Activated CD8-positive, alpha-beta memory T cell treated with anti-CD3 and anti-CD28 coated beads, Interleukin-2, amount 10 ng/mL, durations not matched to agents 7 days and 5 days (primary cell): Measurements from ENCODE around the gene RTN4RL1. TPM values are rescaled to one million over a fixed set of nuclear protein-coding genes. Genes with fewer than 3 reads are reported as not detected.

Source experiments
- ATAC-seq: fragments of 150-1000 bp; cut with Tn5 transposase; one replicate; pipeline ENCODE4 v1.10.0; 2021; ENCODE audit warnings: moderate library complexity
- CTCF ChIA-PET: fragments of 350-600 bp; sonication (Branson Sonifier 250); formaldehyde crosslinking; loops from one replicate; lab custom pipeline; 2021; ENCODE audit warnings: antibody characterized with exemption; lab: Charles Lee
- DNase-seq: peaks from one replicate; pipeline ENCODE4 v3.0.0-alpha.2; 2020
- H3K27ac Mint-ChIP-seq: one replicate; pipeline ENCODE4 v1.8.0; 2021; ENCODE audit warnings: mild to moderate bottlenecking, mixed read lengths
- H3K27me3 Mint-ChIP-seq: one replicate; pipeline ENCODE4 v1.8.0; 2021; ENCODE audit warnings: mixed read lengths
- H3K36me3 Mint-ChIP-seq: one replicate; pipeline ENCODE4 v1.8.0; 2021; ENCODE audit warnings: mild to moderate bottlenecking, mixed read lengths
- H3K4me1 Mint-ChIP-seq: one replicate; pipeline ENCODE4 v1.8.0; 2021; ENCODE audit warnings: mixed read lengths
- H3K4me3 Mint-ChIP-seq: one replicate; pipeline ENCODE4 v1.8.0; 2021; ENCODE audit warnings: mild to moderate bottlenecking, moderate library complexity, mixed read lengths
- H3K9me3 Mint-ChIP-seq: one replicate; pipeline ENCODE4 v1.8.0; 2022; ENCODE audit warnings: low read depth, mixed read lengths
- total RNA-seq, 2 experiments: library from RNA; stranded (reverse); gene quantifications; one replicate each; pipeline ENCODE4 v1.2.3, GENCODE V29; 2021

Gene RTN4RL1
- total RNA-seq, 2 experiments from 2014 or later, result 0.09 to 0.45 TPM

DNA sequence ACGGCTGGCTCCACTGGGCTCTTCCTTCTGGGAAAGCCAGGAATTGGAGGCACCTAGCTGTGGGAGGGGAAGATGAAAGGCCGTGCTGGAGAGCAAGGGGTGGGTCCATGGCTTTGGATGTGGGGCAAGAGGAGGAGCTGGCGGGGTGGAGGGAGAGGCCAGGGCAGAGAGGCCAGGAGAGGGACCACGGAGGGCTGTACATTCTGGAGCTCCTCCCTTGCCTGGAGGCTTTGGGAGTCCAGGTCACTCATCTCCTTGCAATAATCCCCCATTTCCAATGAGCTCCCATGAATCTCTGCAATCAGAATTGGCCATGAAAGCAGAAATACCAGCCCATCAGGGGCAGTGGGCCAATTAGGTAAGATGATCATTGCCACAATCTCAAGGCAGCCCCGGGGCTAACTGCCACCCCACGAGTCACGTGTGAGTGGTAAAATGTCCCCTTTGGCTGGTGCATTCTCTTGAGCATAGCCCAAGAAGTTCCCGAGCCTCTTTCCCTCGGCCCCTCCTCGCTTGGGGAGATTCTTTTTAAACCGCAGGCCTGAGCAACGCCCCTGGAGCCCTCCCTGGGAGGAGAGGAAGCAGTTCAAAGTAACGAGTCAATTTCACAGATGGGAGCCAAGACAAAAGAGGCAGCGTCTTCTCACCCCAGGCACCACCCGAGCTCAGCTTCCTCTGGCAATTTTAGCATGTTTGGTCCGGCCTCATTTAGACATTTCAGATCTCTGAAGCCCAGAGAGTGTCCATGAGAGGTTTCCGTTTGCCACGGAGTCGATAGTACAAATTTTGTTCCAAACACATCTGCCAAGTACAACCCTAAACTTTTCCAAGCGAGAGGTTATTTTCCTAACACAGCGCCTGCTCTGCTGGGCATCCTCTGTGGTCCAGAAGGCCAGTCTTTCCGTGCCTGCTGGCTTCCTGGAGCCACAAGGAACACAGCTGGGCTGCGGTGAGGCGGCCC, 13.4 kb downstream of the RTN4RL1 start:
- DNase-seq (no peak), ATAC-seq (no peak)
- Mint-ChIP-seq H3K4me1 (no peaks in the 10 kb centered on the region), H3K4me3 (no peak overlapping the region), H3K36me3 (no peaks in the 10 kb centered on the region), H3K27me3 (peaks cover 2% of the 10 kb centered on the region), H3K9me3 (no peaks in the 10 kb centered on the region), H3K27ac (no peak overlapping the region)
- CTCF ChIA-PET, result no interaction called here

DNA sequence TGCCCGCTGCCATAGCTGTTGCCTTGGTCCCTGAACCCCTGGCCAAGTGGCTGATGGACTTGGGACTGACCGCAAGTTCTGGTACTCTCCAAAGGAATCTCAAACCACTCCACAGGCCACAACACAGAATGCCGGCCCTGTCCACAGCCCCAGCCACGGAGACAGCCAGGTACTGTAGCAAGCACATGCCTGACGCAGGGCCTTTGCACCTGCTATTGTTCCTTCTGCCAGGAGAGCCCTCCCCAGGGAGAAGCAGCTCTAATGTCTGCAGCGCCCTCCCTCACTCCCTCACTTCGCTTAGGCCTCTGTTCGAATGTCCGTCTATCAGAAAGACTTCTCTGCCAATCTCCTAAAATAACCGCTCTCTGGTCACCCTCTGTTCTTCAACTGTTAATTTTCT, 15.4 kb downstream of the RTN4RL1 start:
- H3K27ac Mint-ChIP-seq, result no peak overlapping the region
- CTCF ChIA-PET, result interaction anchor here (0.7 kb wide), 1 partner anchor 32 kb away, joined by 3 read pairs; the partner anchor contains the start of gene OVCA2
- no peaks in the 10 kb centered on the region for H3K36me3 Mint-ChIP-seq
- no peaks in the 10 kb centered on the region for H3K9me3 Mint-ChIP-seq
- no peaks in the 10 kb centered on the region for H3K4me1 Mint-ChIP-seq
- no peak overlapping the region for H3K4me3 Mint-ChIP-seq
- ATAC-seq (no peak), DNase-seq (no peak)
- H3K27me3 Mint-ChIP-seq, result peaks cover 2% of the 10 kb centered on the region

DNA sequence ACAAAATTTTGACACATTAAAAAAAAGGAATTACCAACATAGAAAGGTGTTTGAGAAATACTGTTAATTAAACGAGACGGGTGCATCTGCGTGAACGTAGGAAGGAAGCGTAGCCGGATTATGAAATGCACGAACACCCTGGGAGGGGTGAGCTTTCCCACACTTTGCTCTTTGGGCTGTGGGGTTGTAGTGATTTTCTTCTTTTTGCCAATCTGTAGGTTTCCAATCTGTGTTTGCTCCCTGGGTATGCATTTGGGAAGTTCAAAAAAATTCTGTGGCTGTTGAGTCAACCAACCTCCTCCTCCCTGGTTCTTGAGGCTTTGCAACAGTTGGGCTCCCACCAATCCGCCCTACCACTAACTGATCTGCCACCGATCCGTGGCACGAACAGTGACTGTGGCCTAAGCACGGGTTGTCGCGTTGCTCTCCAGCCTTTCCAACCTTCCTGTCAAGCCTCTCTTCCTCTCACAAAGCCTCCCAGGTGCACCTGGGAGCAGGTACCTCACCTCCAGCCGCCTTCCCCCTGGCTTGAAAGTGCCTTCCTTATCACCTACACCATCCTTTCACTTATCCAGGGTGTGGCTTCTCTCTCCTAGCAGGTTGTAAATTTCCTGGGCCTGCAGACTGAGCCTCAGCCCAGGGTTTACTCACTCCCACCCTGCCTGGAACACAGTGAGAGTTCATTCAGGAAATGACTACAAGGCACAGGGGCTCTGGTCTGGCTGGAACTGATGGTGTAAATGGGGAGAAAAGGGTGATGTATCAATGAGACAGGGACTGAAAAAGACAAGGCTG, 16.6 kb downstream of the RTN4RL1 start:
- Mint-ChIP-seq H3K4me1 (no peaks in the 10 kb centered on the region), H3K36me3 (no peaks in the 10 kb centered on the region), H3K9me3 (no peaks in the 10 kb centered on the region), H3K27me3 (peaks cover 2% of the 10 kb centered on the region), H3K4me3 (no peak overlapping the region), H3K27ac (no peak overlapping the region)
- no peak for ATAC-seq
- CTCF ChIA-PET, result no interaction called here
- no peak for DNase-seq

DNA sequence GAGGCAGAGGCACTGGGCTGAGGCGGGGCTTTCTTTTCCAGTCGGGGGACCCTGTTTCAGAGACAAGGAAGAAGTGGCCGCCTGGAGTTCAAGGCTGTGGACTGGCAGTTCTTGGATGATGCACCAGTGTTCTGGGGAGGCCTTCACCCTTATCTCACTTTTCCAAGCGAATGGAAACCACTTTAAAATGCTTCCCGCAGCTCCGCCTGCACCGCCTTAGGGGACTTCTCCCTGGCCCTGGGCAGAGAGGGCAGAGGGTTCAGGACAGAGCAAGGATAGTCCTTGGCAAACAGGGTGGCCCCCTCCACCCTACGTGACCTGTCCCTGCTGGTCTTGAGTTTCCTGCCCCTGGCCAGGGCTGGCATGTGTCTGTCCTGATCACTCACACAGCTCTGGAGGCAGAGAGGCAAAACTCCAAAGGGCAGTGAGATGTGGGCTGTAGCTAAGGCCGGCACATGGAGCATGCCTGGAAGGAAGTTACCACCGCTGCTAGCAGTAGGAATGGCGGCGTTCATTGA, 20.6 kb downstream of the RTN4RL1 start:
- H3K27ac Mint-ChIP-seq, result no peak overlapping the region
- CTCF ChIA-PET, result no interaction called here
- peaks cover 2% of the 10 kb centered on the region for H3K27me3 Mint-ChIP-seq
- H3K36me3 Mint-ChIP-seq, result no peaks in the 10 kb centered on the region
- ATAC-seq (no peak), DNase-seq (no peak)
- no peaks in the 10 kb centered on the region for H3K4me1 Mint-ChIP-seq
- no peak overlapping the region for H3K4me3 Mint-ChIP-seq
- no peaks in the 10 kb centered on the region for H3K9me3 Mint-ChIP-seq

DNA sequence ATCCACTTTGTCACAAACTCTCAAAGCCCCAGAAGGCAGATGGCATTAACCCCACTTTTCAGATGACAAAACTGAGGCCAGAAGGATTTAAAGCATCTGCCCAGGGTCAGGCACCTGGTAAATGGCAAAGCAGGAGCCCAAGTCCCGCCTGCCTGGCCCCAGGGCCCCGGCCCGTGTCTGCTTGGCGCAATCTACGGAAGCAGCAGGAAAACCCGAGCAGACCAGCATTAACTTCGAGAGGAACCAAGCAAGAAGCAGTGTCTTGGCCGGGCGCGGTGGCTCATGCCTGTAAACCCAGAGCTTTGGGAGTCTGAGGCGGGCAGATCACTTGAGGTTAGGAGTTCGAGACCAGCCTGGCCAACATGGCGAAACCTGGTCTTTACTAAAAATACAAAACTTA, 21.6 kb downstream of the RTN4RL1 start:
- H3K4me3 Mint-ChIP-seq, result no peak overlapping the region
- no peaks in the 10 kb centered on the region for H3K9me3 Mint-ChIP-seq
- ATAC-seq (no peak), DNase-seq (no peak)
- H3K27me3 Mint-ChIP-seq, result peaks cover 10% of the 10 kb centered on the region
- H3K27ac Mint-ChIP-seq, result no peak overlapping the region
- CTCF ChIA-PET, result no interaction called here
- H3K36me3 Mint-ChIP-seq, result no peaks in the 10 kb centered on the region
- H3K4me1 Mint-ChIP-seq, result no peaks in the 10 kb centered on the region

DNA sequence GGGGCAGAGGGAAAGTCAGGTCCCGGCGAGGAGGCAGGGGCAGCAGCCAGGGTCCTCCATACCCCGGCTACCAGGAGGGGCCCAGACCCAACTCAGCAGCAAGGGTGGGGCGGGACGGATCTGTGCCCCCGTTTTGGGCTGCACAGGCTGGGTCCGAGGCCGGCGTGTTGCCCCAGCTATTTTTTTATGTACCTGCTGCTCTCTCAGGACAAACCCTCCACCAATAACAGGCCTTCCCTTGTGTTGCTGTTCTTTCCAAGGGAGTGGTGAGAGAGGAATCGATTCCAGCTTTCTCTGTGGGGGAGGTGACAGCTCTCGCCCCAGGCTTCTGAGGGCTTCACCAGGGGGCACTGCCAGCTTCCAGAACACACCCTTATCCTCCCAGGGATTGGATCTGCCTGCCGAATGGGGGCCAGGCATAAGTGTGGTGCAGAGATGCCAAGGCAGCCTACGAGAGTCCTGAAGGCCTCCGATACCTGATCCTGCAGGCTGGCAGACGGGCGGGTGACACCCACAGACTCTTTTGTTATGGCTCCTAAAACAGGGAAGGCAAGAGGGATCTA, 22.3 kb downstream of the RTN4RL1 start:
- H3K4me1 Mint-ChIP-seq, result no peaks in the 10 kb centered on the region
- H3K4me3 Mint-ChIP-seq, result no peak overlapping the region
- ATAC-seq (no peak), DNase-seq (no peak)
- no peak overlapping the region for H3K27ac Mint-ChIP-seq
- H3K27me3 Mint-ChIP-seq, result peaks cover 10% of the 10 kb centered on the region
- CTCF ChIA-PET, result no interaction called here
- no peaks in the 10 kb centered on the region for H3K36me3 Mint-ChIP-seq
- no peaks in the 10 kb centered on the region for H3K9me3 Mint-ChIP-seq

DNA sequence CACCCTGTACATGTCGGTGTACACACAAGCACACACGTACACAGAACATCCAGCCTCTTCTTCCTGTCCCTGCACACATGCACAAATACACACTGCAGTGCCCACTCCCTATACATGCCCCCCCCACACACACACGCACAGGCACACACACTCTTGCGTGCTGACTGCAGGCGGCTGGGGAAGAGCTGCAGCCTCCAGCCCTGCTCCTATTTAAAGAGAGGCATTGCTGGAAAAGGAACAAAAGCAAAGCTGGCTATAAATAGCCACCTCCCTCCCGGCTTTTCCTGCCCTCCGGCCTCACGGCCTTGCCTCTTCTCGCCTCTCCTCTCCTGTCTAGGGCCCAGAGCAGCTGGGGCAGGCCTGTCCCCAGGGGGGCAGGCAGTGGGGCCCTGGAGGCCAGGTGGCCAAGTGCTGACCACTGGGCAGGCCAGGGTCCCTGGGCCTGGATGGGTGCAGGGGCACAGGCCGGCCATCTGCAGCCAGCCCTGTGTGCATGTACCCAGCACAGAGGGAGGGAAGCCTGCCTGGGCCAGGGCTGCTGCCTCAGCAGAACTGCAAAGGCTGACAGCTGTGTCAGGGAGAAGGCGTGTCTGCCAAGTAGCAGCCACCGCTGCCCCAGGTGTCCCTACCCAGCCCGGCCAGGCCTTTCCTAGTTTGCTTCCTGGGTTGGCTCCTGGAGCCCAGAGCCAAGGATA, 25.4 kb downstream of the RTN4RL1 start:
- ATAC-seq, result no peak
- no peak for DNase-seq
- Mint-ChIP-seq H3K4me1 (no peaks in the 10 kb centered on the region), H3K4me3 (no peak overlapping the region), H3K9me3 (no peaks in the 10 kb centered on the region), H3K27ac (no peak overlapping the region), H3K27me3 (peaks cover 27% of the 10 kb centered on the region), H3K36me3 (no peaks in the 10 kb centered on the region)
- CTCF ChIA-PET, result no interaction called here

DNA sequence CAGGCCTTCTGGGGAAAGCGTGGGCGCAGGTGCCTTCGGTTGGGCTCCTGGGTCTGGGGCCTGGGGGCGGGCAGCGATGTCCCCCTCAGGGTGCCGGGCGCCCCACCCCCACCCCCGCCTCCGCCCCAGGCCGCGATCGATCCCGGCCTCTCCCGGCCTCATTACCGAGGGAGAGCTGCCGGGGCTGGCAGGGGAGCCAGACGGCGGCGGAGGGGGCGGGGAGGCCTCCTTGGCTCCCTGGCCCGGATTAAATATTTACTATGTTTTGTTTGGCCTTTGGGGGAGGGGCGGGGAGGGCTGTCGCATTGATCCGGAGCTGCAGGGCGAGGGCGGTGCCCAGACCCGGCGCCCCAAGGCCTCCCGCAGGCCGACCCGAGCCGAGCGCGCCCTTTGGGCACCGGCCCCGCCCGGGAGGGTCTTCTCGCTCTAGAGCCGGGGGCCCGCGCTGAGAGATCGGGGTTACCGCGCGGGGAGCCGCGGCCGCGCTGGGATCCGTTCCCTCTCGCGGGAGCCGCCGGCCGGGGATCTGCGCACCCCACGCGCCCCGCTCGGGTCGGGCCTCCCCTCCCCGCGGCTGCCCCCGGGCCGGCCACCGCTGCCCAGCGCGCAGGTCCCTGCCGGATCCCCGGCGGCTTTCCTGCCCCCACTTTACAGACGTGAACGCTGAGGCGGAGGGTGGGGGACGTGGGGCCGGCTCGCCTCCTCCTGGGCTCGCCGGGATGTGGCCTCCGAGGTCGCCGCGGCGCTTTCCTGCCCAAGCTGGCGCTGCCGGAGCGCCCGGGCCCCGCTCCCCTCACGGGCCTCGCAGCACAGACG, 27.0 kb downstream of the RTN4RL1 start:
- Mint-ChIP-seq H3K4me3 (no peak overlapping the region), H3K27ac (no peak overlapping the region), H3K9me3 (no peaks in the 10 kb centered on the region), H3K27me3 (peaks cover 27% of the 10 kb centered on the region), H3K36me3 (no peaks in the 10 kb centered on the region), H3K4me1 (no peaks in the 10 kb centered on the region)
- peak; percentile 47 for ATAC-seq
- CTCF ChIA-PET, result interaction anchor here (1.0 kb wide), 1 partner anchor 87 kb away, joined by 3 read pairs; no protein-coding TSS in a partner anchor
- no peak for DNase-seq

DNA sequence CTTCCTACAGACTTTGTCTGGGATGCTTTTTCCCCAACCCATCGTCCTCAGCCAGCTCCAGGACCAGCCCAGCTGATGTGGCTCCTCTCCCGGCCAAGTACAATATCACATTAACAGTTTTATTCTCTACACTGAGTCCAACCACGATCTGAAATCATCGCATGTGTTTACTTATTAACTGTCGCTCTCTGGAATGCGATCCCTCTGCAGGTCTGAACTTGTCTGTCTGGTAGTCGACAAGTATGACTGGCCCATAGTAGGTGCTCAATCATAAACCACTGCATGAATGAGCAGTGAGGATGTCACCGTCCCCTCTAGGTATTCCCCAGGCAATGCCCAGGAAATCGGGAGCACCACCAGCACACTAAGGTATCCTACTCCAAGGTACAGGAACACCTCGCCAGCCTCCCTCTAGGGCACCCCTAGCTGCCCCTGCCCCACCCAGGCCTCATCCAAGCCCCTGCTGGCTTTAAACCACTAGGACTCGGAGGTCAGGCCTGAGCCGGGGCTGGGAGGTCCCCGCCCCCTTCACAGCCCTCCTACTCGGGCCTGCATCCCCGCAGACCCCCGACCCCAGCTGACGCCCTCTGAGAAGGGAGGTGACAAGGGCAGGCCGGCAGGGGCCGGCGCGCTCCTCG, 27.7 kb downstream of the RTN4RL1 start:
- Mint-ChIP-seq H3K36me3 (no peaks in the 10 kb centered on the region), H3K4me1 (no peaks in the 10 kb centered on the region), H3K27me3 (peaks cover 27% of the 10 kb centered on the region), H3K4me3 (no peak overlapping the region), H3K27ac (no peak overlapping the region), H3K9me3 (no peaks in the 10 kb centered on the region)
- ATAC-seq (no peak), DNase-seq (no peak)
- CTCF ChIA-PET, result interaction anchor here (1.0 kb wide), 1 partner anchor 86 kb away, joined by 3 read pairs; no protein-coding TSS in a partner anchor

DNA sequence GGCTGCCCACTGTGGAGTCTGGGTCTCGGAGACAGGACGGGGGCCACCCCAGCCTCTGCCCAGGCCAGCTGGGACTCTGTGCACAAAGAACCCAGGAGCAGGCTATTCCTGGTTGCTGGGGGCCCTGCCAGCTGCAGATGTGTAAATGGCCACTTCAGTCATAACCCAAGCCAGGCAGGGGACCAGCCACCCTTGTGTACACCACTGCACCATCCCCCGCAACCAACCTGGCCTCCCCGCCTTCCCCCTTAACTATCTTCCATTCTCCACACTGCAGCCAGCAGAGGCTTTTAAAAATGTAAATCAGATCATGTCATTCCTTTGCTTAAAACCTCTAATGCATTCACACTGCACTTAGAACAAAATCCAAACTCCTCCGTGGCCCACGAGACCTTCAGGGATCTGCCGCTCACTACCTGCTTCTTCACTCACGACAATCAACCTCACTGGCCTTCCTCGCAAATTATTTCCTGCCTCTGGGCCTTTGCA, 28.3 kb downstream of the RTN4RL1 start:
- H3K4me1 Mint-ChIP-seq, result no peaks in the 10 kb centered on the region
- H3K27me3 Mint-ChIP-seq, result peaks cover 27% of the 10 kb centered on the region
- no peak overlapping the region for H3K27ac Mint-ChIP-seq
- H3K9me3 Mint-ChIP-seq, result no peaks in the 10 kb centered on the region
- H3K36me3 Mint-ChIP-seq, result no peaks in the 10 kb centered on the region
- DNase-seq (no peak), ATAC-seq (no peak)
- CTCF ChIA-PET, result no interaction called here
- no peak overlapping the region for H3K4me3 Mint-ChIP-seq

DNA sequence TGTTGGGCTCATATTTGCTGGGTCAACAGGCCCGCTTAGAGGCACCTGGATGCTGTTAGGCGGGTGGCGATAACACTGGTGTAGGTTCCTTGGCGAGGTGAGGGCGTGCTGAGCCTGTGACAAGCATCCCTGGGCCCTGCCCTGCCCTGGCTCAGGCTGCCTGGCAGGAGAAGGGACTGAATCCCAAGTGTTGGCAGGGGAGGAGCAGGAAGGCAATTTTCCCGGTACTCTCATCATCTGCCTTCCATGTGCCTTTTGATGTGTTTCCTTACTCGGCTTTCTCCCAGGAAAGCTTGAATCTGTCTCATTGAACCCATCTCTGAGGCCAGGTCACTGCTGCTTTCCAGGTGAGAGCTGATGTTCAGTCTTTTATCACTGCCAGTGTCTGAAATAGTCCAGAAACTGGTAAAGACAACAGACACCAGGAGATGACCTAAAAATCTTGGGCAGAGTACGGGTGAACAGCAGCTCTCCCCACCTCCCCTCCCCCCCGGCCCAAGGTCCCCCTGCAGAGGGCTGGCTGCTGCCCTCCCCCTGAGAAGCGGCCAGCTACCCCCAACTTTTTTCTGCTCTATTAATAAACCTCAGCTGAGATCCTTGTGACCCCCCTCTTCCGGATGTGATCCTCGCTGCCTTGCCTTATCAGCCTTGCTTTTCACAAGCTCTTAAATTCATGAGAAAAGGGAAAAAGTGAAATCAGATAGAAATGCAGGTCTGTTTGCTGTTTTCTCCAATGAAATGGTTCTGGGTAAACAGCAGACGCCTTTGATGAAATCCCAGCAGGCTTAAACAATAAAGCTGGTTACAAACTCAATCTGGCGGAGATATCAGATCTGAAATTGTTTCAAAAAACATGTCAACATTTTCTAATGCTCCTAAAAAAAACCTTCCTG, 29.0 kb downstream of the RTN4RL1 start:
- Mint-ChIP-seq H3K27me3 (peaks cover 27% of the 10 kb centered on the region), H3K4me3 (no peak overlapping the region), H3K36me3 (no peaks in the 10 kb centered on the region), H3K4me1 (no peaks in the 10 kb centered on the region), H3K9me3 (no peaks in the 10 kb centered on the region), H3K27ac (no peak overlapping the region)
- DNase-seq, result no peak
- no peak for ATAC-seq
- CTCF ChIA-PET, result interaction anchor here (0.6 kb wide), 1 partner anchor 599 kb away, joined by 4 read pairs; no protein-coding TSS in a partner anchor
